HepG2 (cell line): ENCODE data around the gene TTC4. TPM values are rescaled to one million over a fixed set of nuclear protein-coding genes. Genes with fewer than 3 reads are reported as not detected.

Experiments
- ATAC-seq: fragments of 200-7000 bp; cut with Tn5 transposase; 3 replicates; pipeline ENCODE4 v1.9.1; 2020; ENCODE audit warnings: mild to moderate bottlenecking, moderate library complexity
- BruUV-seq: library from RNA; stranded (reverse); fragments of 400-500 nt; replicated peaks from 2 replicates; lab custom pipeline; 2021; lab: Mats Ljungman, UMichigan
- CTCF ChIA-PET: fragments of 300-600 bp; formaldehyde crosslinking; extraction: SDS; loops from one replicate; lab custom pipeline; 2021; ENCODE audit warnings: low total read pairs, inconsistent platforms, low intra/inter-chr PET ratio; lab: Yijun Ruan, JAX
- POLR2A ChIA-PET: fragments of 350-600 bp; sonication (Branson Sonifier 250); formaldehyde crosslinking; loops from one replicate; lab custom pipeline; 2020; ENCODE audit warnings: antibody characterized with exemption, inconsistent platforms; lab: Yijun Ruan, JAX
- DNase-seq: peaks from one replicate; pipeline ENCODE4 v3.0.0-alpha.2; 2015; ENCODE audit warnings: low spot score
- FAIRE-seq: peaks from 3 replicates; lab custom pipeline; 2011; peaks lifted over from hg19 to GRCh38; lab: Jason Lieb, UNC
- H2AFZ ChIP-seq: one replicate; pipeline ENCODE4 v1.6.1; 2011; ENCODE audit warnings: low read length, inconsistent platforms
- H3K27ac ChIP-seq: fragments of 300-600 bp; 3 replicates; pipeline ENCODE4 v1.8.0; 2011; ENCODE audit warnings: mixed run types, mild to moderate bottlenecking, mixed read lengths, low read length, inconsistent platforms; ENCODE audit not compliant: insufficient read depth; ENCODE audit errors: extremely low read length
- H3K27me3 ChIP-seq, 2 experiments: fragments of 200-600 bp in 1 of 2; 2 replicates in 1 of 2; 3 replicates in 1 of 2; pipeline versions ENCODE4 v1.6.0 to v1.8.0; 2011; ENCODE audit warnings: low read length in 2 of 2, mild to moderate bottlenecking in 2 of 2, moderate library complexity in 2 of 2, inconsistent platforms in 1 of 2; ENCODE audit not compliant: insufficient read depth in 2 of 2, control insufficient read depth in 1 of 2
- H3K36me3 ChIP-seq, 2 experiments: fragments of 200-600 bp in 1 of 2; replicated peaks in 1 of 2; 2 replicates in 1 of 2; 3 replicates in 1 of 2; pipeline versions ENCODE4 v1.5.1 to v1.8.0; 2011; ENCODE audit warnings: low read length in 2 of 2, inconsistent platforms in 1 of 2; ENCODE audit not compliant: insufficient read depth in 2 of 2, control insufficient read depth in 1 of 2
- H3K4me1 ChIP-seq: 2 replicates; pipeline ENCODE4 v1.5.1; 2012; ENCODE audit warnings: low read length, inconsistent platforms; ENCODE audit not compliant: insufficient read depth
- H3K4me2 ChIP-seq: 2 replicates; pipeline ENCODE4 v1.6.0; 2011; ENCODE audit warnings: low read depth, low read length, inconsistent platforms
- H3K4me3 ChIP-seq, 3 experiments: fragments of 200-600 bp in 1 of 3; sonication (generic), shearing (Covaris generic) in 1 of 3; replicated peaks in 1 of 3; 2 replicates each; pipeline ENCODE4 v1.5.1; 2011 to 2016; ENCODE audit warnings: low read length in 3 of 3, inconsistent platforms in 2 of 3, low read depth in 2 of 3, mild to moderate bottlenecking in 2 of 3, control low read depth in 1 of 3, mixed read lengths in 1 of 3; ENCODE audit not compliant: insufficient read depth in 1 of 3
- H3K79me2 ChIP-seq: one replicate; pipeline ENCODE4 v1.6.1; 2011; ENCODE audit warnings: low read length, inconsistent platforms; ENCODE audit not compliant: insufficient read depth
- H3K9ac ChIP-seq: 2 replicates; pipeline ENCODE4 v1.6.0; 2011; ENCODE audit warnings: mild to moderate bottlenecking, low read depth, low read length, inconsistent platforms; ENCODE audit not compliant: insufficient read depth
- H3K9me3 ChIP-seq: 2 replicates; pipeline ENCODE4 v1.5.1; 2012; ENCODE audit warnings: mild to moderate bottlenecking, low read length
- H4K20me1 ChIP-seq: 2 replicates; pipeline ENCODE4 v1.6.0; 2011; ENCODE audit warnings: inconsistent platforms, mild to moderate bottlenecking, low read length, moderate library complexity; ENCODE audit not compliant: insufficient read depth
- BATF2 ChIP-seq: sonication (generic); formaldehyde crosslinking; IDR thresholded peaks from 2 replicates; pipeline ENCODE4 v1.8.0; 2022; ENCODE audit warnings: mild to moderate bottlenecking, missing genetic modification reagents, moderate library complexity
- GTF2F1 ChIP-seq: fragments of 150-350 bp; IDR thresholded peaks from 2 replicates; pipeline ENCODE4 v1.6.1; 2014; ENCODE audit warnings: low read length
- KMT2A ChIP-seq: sonication (generic); formaldehyde crosslinking; IDR thresholded peaks from 2 replicates; pipeline ENCODE4 v1.4.0; 2020; ENCODE audit warnings: missing genetic modification reagents
- MEF2D ChIP-seq: sonication (generic); formaldehyde crosslinking; IDR thresholded peaks from 2 replicates; pipeline ENCODE4 v1.5.1; 2020; ENCODE audit warnings: mild to moderate bottlenecking, missing genetic modification reagents
- NR2C2 ChIP-seq: sonication (generic); formaldehyde crosslinking; IDR thresholded peaks from 2 replicates; pipeline ENCODE4 v1.4.0; 2020; ENCODE audit warnings: missing genetic modification reagents, mild to moderate bottlenecking, moderate library complexity, borderline replicate concordance
- RAD51 ChIP-seq: fragments of 450-650 bp; IDR thresholded peaks from 2 replicates; pipeline ENCODE4 v1.6.1; 2016; ENCODE audit warnings: borderline replicate concordance
- REL ChIP-seq: sonication (generic); formaldehyde crosslinking; conservative IDR thresholded peaks from 2 replicates; pipeline ENCODE4 v1.8.0; 2022; ENCODE audit warnings: mild to moderate bottlenecking, missing genetic modification reagents, moderate library complexity
- SIN3B ChIP-seq: fragments of 150-350 bp; IDR thresholded peaks from 2 replicates; pipeline ENCODE4 v1.6.1; 2014; ENCODE audit warnings: low read length
- SMC3 ChIP-seq: IDR thresholded peaks from 2 replicates; pipeline ENCODE4 v1.6.1; 2011; ENCODE audit warnings: low read length, improper control_type of control experiment
- SNAPC4 ChIP-seq: sonication (generic); formaldehyde crosslinking; IDR thresholded peaks from 2 replicates; pipeline ENCODE4 v1.4.0; 2020; ENCODE audit warnings: mild to moderate bottlenecking, missing genetic modification reagents
- TAF15 ChIP-seq: fragments of 200-400 bp; formaldehyde crosslinking; IDR thresholded peaks from one replicate; pipeline ENCODE4 v1.6.1; 2018; ENCODE audit warnings: mild to moderate bottlenecking, low read depth, low read length; ENCODE audit not compliant: poor library complexity, severe bottlenecking
- TFDP1 ChIP-seq: IDR thresholded peaks from 2 replicates; pipeline ENCODE4 v1.6.1; 2016; ENCODE audit warnings: missing compliant biosample characterization, missing genetic modification reagents, borderline replicate concordance
- ZC3H4 ChIP-seq: sonication (generic); formaldehyde crosslinking; IDR thresholded peaks from 2 replicates; pipeline ENCODE4 v1.4.0; 2020; ENCODE audit warnings: missing genetic modification reagents, borderline replicate concordance
- ZNF280B ChIP-seq: sonication (generic); formaldehyde crosslinking; IDR thresholded peaks from 2 replicates; pipeline ENCODE4 v1.5.0; 2020; ENCODE audit warnings: missing genetic modification reagents, mild to moderate bottlenecking, borderline replicate concordance
- ZSCAN31 ChIP-seq: sonication (generic); formaldehyde crosslinking; IDR thresholded peaks from 2 replicates; pipeline ENCODE4 v1.5.0; 2020; ENCODE audit warnings: low read depth, mild to moderate bottlenecking, missing genetic modification reagents
- ZZZ3 ChIP-seq: sonication (generic); formaldehyde crosslinking; IDR thresholded peaks from 2 replicates; pipeline ENCODE4 v1.4.0; 2020; ENCODE audit warnings: missing genetic modification reagents, mild to moderate bottlenecking, borderline replicate concordance
- WGBS: methylation state at CpG from one replicate; pipeline ENCODE4 v1.1.6; 2017; ENCODE audit warnings: low lambda C conversion rate; 5-methylcytosine and 5-hydroxymethylcytosine counted together
- in situ Hi-C: cut with HindIII; loops from 2 replicates; pipeline ENCODE4 v1.10.0; 2017; ENCODE audit warnings: low pct_unique_long_range_greater_than_20kb; ENCODE audit not compliant: extremely low pct_ligation_motif_present
- intact Hi-C: fragments of 100-400 bp; cut with micrococcal nuclease; formaldehyde crosslinking; loops from one replicate; pipeline ENCODE4 v1.10.0; 2022; ENCODE audit not compliant: unreplicated experiment
- polyA plus RNA-seq, 8 experiments: library from polyadenylated mRNA; depleted of rRNA in 3 of 8; stranded (reverse) in 7 of 8; unstranded in 1 of 8; fragments of >200 nt; fragmentation: Illumina TruSeq in 4 of 8; extraction: Trizol in 4 of 8; gene quantifications; 2 replicates each; pipeline versions ENCODE4 v1.2.1 to v1.2.3, GENCODE V29; 2011 to 2016; ENCODE audit warnings: low read depth in 4 of 8, missing spikeins in 1 of 8, mixed read lengths in 1 of 8; ENCODE audit not compliant: insufficient read depth in 1 of 8
- total RNA-seq, 5 experiments: library from RNA; depleted of rRNA; stranded (reverse); fragments of >200 nt; fragmentation: Illumina TruSeq; extraction: Trizol; gene quantifications; 2 replicates each; pipeline ENCODE4 v1.2.3, GENCODE V29; 2016; ENCODE audit warnings: low read depth in 1 of 5

The TTC4 gene
- total and polyA plus RNA-seq, 2 of the 13 experiments (the other 11 are each of a cell fraction or from before 2014, with no cell fraction given): 13.1 to 24.7 TPM

GRCh38 chr1:54699936-54700525 lies 15.6 kb upstream of the TTC4 start:
- Histone ChIP-seq H3K9ac (no peak overlapping the region), H3K36me3 (no peaks in the 10 kb centered on the region), H3K27me3 (peaks cover 0 to 16% of the 10 kb centered on the region in 2 experiments; a peak in 2 of 5 replicates), H3K27ac (no peak overlapping the region), H4K20me1 (no peaks in the 10 kb centered on the region), H3K4me1 (no peaks in the 10 kb centered on the region), H3K4me2 (no peak overlapping the region), H3K79me2 (no peaks in the 10 kb centered on the region), H2AFZ (no peak overlapping the region), H3K4me3 (no peak overlapping the region), H3K9me3 (no peaks in the 10 kb centered on the region)
- DNase-seq (no peak), FAIRE-seq (no peak), ATAC-seq (no peak)
- in situ Hi-C loops: no loop called here
- ChIA-PET CTCF (no interaction called here), POLR2A (no interaction called here)
- intact Hi-C loops: no loop called here
- TF ChIP-seq SMC3 (no peak), ZC3H4 (no peak), MEF2D (no peak), ZNF280B (no peak), SIN3B (no peak), REL (no peak), ZZZ3 (no peak), SNAPC4 (CRISPR knock-in tag) (no peak), TAF15 (no peak), GTF2F1 (no peak), KMT2A (no peak), RAD51 (no peak), ZSCAN31 (CRISPR knock-in tag) (no peak), NR2C2 (CRISPR knock-in tag) (no peak), TFDP1 (CRISPR knock-in tag) (no peak), BATF2 (CRISPR knock-in tag) (no peak)
- 14% methylated on average over 2 of the region's 11 CpGs for WGBS
- no TSS peak for BruUV-seq
